Measurements from ENCODE around the gene SEC23IP.

DNA sequence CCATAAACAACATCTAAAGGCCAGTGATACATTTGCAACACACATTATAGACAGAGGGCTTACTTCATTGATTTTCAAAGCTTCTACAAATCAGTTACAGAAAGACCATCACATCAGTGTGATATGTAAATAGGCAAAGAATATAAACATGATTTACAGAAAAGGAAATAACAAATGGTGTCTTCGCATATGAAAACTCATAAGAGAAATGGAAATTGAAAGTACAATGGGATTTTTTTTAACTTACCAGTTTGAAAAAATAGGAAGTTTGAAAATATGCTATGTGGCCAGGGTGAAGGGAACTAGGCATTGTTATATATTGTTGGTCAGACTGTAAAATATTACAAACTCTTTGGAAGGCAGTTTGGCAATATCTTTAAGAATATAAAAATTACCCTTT lies 27.3 kb downstream of the SEC23IP start:
- TF ChIP-seq, protein P1, sequence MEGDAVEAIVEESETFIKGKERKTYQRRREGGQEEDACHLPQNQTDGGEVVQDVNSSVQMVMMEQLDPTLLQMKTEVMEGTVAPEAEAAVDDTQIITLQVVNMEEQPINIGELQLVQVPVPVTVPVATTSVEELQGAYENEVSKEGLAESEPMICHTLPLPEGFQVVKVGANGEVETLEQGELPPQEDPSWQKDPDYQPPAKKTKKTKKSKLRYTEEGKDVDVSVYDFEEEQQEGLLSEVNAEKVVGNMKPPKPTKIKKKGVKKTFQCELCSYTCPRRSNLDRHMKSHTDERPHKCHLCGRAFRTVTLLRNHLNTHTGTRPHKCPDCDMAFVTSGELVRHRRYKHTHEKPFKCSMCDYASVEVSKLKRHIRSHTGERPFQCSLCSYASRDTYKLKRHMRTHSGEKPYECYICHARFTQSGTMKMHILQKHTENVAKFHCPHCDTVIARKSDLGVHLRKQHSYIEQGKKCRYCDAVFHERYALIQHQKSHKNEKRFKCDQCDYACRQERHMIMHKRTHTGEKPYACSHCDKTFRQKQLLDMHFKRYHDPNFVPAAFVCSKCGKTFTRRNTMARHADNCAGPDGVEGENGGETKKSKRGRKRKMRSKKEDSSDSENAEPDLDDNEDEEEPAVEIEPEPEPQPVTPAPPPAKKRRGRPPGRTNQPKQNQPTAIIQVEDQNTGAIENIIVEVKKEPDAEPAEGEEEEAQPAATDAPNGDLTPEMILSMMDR (IDR thresholded peaks at IDR 0.05): no peak
- no peak for TF ChIP-seq POLR2AphosphoS5 (IDR thresholded peaks at IDR 0.05)

All from prostate gland (tissue), 2 donors.